ENCODE data around the gene NKD1.

NKD1 gene

DNA sequence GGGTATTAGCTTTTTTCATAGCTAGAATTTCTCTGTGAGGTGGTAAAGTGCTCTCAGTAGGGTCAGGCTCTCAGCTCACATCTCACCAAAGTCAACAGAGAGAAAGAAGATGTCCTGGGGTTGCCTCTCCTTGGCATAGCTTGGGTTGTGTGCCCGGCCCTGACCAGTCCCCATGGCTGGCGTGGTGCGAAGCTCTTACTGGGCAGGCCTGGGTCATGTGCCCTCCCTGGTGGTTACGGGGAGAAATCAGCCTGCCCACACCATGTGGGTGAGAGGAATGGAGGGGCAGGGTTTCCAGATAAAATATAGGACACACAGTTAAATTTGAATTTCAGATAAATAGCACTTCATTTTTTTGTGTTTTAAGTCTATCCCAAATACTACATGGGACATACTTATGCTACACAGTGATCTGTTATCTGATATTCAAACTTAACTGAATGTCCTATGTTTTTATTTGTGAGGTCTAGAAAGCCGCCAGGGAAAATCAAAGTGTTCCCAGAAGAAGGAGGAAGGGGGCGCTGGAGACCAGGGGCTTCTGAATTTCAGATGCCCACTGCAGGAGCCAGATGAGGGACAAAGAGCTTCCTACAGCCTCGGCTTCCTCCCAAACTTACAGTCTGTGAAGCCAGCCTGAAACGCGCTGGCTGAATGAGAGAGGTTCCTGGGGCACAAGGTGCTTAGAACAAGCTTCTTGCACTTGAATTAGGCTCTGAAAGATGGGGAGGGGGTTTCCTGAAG is 45.4 kb downstream of the NKD1 start:
- TF ChIP-seq, protein P1, sequence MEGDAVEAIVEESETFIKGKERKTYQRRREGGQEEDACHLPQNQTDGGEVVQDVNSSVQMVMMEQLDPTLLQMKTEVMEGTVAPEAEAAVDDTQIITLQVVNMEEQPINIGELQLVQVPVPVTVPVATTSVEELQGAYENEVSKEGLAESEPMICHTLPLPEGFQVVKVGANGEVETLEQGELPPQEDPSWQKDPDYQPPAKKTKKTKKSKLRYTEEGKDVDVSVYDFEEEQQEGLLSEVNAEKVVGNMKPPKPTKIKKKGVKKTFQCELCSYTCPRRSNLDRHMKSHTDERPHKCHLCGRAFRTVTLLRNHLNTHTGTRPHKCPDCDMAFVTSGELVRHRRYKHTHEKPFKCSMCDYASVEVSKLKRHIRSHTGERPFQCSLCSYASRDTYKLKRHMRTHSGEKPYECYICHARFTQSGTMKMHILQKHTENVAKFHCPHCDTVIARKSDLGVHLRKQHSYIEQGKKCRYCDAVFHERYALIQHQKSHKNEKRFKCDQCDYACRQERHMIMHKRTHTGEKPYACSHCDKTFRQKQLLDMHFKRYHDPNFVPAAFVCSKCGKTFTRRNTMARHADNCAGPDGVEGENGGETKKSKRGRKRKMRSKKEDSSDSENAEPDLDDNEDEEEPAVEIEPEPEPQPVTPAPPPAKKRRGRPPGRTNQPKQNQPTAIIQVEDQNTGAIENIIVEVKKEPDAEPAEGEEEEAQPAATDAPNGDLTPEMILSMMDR (IDR thresholded peaks at IDR 0.05; ENCODE audit: insufficient read depth, low read depth, low read length, missing control alignments): no peak
- no peak for DNase-seq (ENCODE audit: low read depth)
- no peak overlapping the region for H3K4me3 ChIP-seq (ENCODE audit: low read length)

DNA sequence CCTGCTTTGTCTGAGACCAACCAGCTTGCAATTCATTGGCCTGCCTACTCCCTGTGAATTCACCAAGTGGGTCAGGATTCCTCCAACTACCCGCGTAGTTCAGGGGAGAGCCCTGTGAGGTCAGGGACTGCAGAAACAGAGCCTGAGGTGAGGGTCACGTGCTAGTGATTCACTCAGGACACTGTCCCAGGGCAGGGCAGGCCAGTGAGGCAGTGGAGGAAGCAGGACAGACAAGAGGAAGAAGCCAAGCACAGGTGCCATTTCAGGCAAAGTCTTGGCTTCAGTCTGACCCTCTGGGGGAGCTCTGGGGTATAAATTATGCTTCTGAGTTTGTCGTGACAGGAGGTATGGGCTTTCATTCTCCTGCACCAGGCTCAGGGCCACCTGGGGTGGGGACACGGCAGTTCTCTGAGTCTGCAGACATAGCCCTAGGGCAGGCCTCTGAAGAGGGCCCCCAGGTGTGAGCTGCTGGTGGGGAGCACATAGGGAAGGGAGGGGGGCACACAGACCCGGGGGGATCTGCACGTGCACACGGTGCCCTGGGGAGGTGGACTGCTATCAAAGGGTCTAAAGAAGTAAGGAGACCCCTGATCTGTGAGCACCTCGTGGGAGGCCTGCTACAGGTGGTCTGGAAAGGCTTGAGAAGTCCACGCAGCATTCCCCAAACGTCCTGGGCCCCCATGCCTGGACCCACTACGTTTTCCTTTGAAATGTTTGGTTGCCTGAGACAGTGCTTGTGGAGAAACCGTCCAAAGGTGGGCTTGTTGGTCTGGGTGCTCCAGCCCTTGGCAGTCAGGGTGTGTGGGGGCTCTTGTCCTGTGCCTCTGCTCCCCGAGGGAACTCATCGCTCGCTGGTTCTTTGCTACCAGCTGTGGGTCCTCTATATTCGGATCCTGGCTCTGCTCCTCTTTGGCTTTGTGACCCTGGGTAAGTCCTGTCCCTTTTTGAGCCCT is 46.4 kb downstream of the NKD1 start:
- DNase-seq (ENCODE audit: low read depth): no peak
- H3K4me3 ChIP-seq (ENCODE audit: low read length): no peak overlapping the region

DNA sequence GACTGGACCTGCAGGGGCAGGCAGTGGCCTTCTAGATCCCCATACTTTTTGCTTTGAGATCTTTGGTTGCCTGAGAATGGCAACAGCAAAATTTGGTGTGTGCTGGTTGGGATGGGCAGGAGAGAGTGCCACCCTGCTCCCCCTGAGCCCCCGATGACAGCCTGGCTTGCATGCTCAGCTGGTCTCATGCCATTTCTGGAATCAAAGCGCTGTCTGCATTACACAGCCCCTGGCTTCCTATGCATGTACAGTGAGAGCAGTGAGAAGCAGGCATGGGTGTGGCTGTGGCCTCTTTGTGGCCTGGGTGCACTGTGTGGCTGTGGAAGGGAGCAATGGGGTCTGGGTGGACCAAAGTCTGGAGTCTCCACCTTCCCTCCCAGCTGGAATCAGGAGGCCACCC is 47.7 kb downstream of the NKD1 start:
- DNase-seq (ENCODE audit: low read depth): no peak
- TF ChIP-seq, protein P1 (IDR thresholded peaks at IDR 0.05; ENCODE audit: insufficient read depth, low read depth, low read length, missing control alignments): no peak

More for the DNA sequence above, 46.4 kb downstream of the NKD1 start:
- TF ChIP-seq, protein P1 (IDR thresholded peaks at IDR 0.05; ENCODE audit: insufficient read depth, low read depth, low read length, missing control alignments): no peak

GRCh38 chr16:50596762-50597450 is 48.7 kb downstream of the NKD1 start:
- no peak overlapping the region for H3K4me3 ChIP-seq (ENCODE audit: low read length)
- DNase-seq (ENCODE audit: low read depth): no peak
- TF ChIP-seq, protein P1 (IDR thresholded peaks at IDR 0.05; ENCODE audit: insufficient read depth, low read depth, low read length, missing control alignments): no peak

More for the DNA sequence above, 47.7 kb downstream of the NKD1 start:
- H3K4me3 ChIP-seq (ENCODE audit: low read length): no peak overlapping the region

- no peak overlapping the region for H3K4me3 ChIP-seq (ENCODE audit: low read length)
- TF ChIP-seq, protein P1 (IDR thresholded peaks at IDR 0.05; ENCODE audit: insufficient read depth, low read depth, low read length, missing control alignments): no peak
- DNase-seq (ENCODE audit: low read depth): no peak
These were observed 49.5 kb downstream of the NKD1 start for GRCh38 chr16:50597563-50598255.

GRCh38 chr16:50598256-50598894 is 50.2 kb downstream of the NKD1 start:
- no peak for DNase-seq (ENCODE audit: low read depth)
- no peak overlapping the region for H3K4me3 ChIP-seq (ENCODE audit: low read length)
- TF ChIP-seq, protein P1 (IDR thresholded peaks at IDR 0.05; ENCODE audit: insufficient read depth, low read depth, low read length, missing control alignments): no peak

Measured in epithelial cell of esophagus (primary cell).